ENCODE measurements around the gene PTEN. TPM values are rescaled to one million over a fixed set of nuclear protein-coding genes. Genes with fewer than 3 reads are reported as not detected.

PTEN gene
- total RNA-seq, 1 experiment from 2014 or later, result 58.7 TPM

DNA sequence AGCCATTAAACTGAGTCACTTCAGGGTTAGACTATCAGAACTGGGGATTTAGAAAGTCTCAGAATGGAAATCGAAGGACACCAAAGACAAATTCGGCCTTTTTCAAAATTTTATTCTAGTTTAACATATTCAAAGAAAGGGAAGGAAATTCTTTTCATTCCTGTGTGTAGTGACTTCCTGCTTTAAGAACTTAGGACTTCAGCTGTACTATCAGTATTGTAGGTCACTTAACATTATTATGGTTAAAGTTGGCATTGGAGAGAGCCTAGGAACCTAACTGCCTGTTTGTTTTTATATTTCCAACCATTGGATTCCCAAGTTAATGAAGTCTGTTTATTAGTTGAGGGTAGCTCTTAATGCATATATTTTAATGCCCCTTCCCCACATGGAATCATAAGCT is 63.7 kb downstream of the PTEN start:
- TF ChIP-seq YY1 (IDR thresholded peaks at IDR 0.05; ENCODE audit: extremely low read depth, insufficient replicate concordance, low read depth, low read length) (no peak), TCF7L2 (IDR thresholded peaks at IDR 0.05; ENCODE audit: borderline replicate concordance, extremely low read depth, insufficient read depth, insufficient read length) (no peak), CBX3 (IDR thresholded peaks at IDR 0.05; ENCODE audit: low read depth) (no peak), FOSL1 (IDR thresholded peaks at IDR 0.05; ENCODE audit: low read depth) (no peak), EZH2phosphoT487 (IDR thresholded peaks at IDR 0.05; ENCODE audit: borderline replicate concordance) (no peak), POLR2AphosphoS5 (IDR thresholded peaks at IDR 0.05; ENCODE audit: low read depth, low read length) (no peak), ZFX (IDR thresholded peaks at IDR 0.05) (no peak), ZNF274 (IDR thresholded peaks at IDR 0.05; ENCODE audit: low read depth, low read length) (no peak), ELF1 (IDR thresholded peaks at IDR 0.05; ENCODE audit: borderline replicate concordance, low read depth) (no peak), POLR2A (IDR thresholded peaks at IDR 0.05; ENCODE audit: borderline replicate concordance, extremely low read depth, insufficient read depth, insufficient read length) (no peak), SIN3A (IDR thresholded peaks at IDR 0.05; ENCODE audit: low read depth) (no peak), RAD21 (IDR thresholded peaks at IDR 0.05; ENCODE audit: low read depth) (no peak)
- TF ChIP-seq, protein P1, sequence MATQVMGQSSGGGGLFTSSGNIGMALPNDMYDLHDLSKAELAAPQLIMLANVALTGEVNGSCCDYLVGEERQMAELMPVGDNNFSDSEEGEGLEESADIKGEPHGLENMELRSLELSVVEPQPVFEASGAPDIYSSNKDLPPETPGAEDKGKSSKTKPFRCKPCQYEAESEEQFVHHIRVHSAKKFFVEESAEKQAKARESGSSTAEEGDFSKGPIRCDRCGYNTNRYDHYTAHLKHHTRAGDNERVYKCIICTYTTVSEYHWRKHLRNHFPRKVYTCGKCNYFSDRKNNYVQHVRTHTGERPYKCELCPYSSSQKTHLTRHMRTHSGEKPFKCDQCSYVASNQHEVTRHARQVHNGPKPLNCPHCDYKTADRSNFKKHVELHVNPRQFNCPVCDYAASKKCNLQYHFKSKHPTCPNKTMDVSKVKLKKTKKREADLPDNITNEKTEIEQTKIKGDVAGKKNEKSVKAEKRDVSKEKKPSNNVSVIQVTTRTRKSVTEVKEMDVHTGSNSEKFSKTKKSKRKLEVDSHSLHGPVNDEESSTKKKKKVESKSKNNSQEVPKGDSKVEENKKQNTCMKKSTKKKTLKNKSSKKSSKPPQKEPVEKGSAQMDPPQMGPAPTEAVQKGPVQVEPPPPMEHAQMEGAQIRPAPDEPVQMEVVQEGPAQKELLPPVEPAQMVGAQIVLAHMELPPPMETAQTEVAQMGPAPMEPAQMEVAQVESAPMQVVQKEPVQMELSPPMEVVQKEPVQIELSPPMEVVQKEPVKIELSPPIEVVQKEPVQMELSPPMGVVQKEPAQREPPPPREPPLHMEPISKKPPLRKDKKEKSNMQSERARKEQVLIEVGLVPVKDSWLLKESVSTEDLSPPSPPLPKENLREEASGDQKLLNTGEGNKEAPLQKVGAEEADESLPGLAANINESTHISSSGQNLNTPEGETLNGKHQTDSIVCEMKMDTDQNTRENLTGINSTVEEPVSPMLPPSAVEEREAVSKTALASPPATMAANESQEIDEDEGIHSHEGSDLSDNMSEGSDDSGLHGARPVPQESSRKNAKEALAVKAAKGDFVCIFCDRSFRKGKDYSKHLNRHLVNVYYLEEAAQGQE (IDR thresholded peaks at IDR 0.05; ENCODE audit: low read depth), result no peak
- TF ChIP-seq, protein P2, sequence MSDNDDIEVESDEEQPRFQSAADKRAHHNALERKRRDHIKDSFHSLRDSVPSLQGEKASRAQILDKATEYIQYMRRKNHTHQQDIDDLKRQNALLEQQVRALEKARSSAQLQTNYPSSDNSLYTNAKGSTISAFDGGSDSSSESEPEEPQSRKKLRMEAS (IDR thresholded peaks at IDR 0.05), result no peak
- TF ChIP-seq, protein P3, sequence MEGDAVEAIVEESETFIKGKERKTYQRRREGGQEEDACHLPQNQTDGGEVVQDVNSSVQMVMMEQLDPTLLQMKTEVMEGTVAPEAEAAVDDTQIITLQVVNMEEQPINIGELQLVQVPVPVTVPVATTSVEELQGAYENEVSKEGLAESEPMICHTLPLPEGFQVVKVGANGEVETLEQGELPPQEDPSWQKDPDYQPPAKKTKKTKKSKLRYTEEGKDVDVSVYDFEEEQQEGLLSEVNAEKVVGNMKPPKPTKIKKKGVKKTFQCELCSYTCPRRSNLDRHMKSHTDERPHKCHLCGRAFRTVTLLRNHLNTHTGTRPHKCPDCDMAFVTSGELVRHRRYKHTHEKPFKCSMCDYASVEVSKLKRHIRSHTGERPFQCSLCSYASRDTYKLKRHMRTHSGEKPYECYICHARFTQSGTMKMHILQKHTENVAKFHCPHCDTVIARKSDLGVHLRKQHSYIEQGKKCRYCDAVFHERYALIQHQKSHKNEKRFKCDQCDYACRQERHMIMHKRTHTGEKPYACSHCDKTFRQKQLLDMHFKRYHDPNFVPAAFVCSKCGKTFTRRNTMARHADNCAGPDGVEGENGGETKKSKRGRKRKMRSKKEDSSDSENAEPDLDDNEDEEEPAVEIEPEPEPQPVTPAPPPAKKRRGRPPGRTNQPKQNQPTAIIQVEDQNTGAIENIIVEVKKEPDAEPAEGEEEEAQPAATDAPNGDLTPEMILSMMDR (IDR thresholded peaks at IDR 0.05 in 2 of 3, conservative IDR thresholded peaks at IDR 0.05 in 1 of 3; ENCODE audit: borderline replicate concordance in 1 of 3, insufficient read depth in 1 of 3, low read depth in 2 of 3, low read length in 2 of 3), result no peak
- TF ChIP-seq, protein P4, sequence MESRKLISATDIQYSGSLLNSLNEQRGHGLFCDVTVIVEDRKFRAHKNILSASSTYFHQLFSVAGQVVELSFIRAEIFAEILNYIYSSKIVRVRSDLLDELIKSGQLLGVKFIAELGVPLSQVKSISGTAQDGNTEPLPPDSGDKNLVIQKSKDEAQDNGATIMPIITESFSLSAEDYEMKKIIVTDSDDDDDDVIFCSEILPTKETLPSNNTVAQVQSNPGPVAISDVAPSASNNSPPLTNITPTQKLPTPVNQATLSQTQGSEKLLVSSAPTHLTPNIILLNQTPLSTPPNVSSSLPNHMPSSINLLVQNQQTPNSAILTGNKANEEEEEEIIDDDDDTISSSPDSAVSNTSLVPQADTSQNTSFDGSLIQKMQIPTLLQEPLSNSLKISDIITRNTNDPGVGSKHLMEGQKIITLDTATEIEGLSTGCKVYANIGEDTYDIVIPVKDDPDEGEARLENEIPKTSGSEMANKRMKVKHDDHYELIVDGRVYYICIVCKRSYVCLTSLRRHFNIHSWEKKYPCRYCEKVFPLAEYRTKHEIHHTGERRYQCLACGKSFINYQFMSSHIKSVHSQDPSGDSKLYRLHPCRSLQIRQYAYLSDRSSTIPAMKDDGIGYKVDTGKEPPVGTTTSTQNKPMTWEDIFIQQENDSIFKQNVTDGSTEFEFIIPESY (IDR thresholded peaks at IDR 0.05; ENCODE audit: extremely low read depth, insufficient replicate concordance, low read length), result no peak
- TF ChIP-seq, protein P5, sequence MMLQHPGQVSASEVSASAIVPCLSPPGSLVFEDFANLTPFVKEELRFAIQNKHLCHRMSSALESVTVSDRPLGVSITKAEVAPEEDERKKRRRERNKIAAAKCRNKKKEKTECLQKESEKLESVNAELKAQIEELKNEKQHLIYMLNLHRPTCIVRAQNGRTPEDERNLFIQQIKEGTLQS (IDR thresholded peaks at IDR 0.05), result no peak
- Histone ChIP-seq H3K36me3 (ENCODE audit: control insufficient read depth in 1 of 2, insufficient read depth in 2 of 2, low read length in 2 of 2) (peaks cover 0 to 5% of the 10 kb centered on the region in 2 experiments; a peak in 1 of 4 replicates), H3K9me3 (ENCODE audit: control insufficient read depth in 1 of 2, insufficient read depth in 1 of 2, low read depth in 1 of 2, low read length in 2 of 2) (no peaks in the 10 kb centered on the region), H3K27me3 (ENCODE audit: insufficient read depth, low read length) (no peaks in the 10 kb centered on the region), H3K4me1 (ENCODE audit: control insufficient read depth in 1 of 2, insufficient read depth in 2 of 2, low read length in 2 of 2) (peaks cover 0 to 16% of the 10 kb centered on the region in 2 experiments; a peak in 2 of 4 replicates), H4K20me1 (ENCODE audit: insufficient read depth) (no peaks in the 10 kb centered on the region), H3K4me2 (ENCODE audit: low read length) (no peak overlapping the region), H3K9ac (ENCODE audit: low read length) (no peak overlapping the region), H3K4me3 (replicated peaks in 1 of 2; ENCODE audit: low read depth in 1 of 2, low read length in 2 of 2) (no peak overlapping the region), H2AFZ (ENCODE audit: low read depth, low read length, poor library complexity, severe bottlenecking) (no peak overlapping the region), H3K27ac (ENCODE audit: low read depth, low read length) (no peak overlapping the region), H3K9me2 (ENCODE audit: insufficient read depth) (no peaks in the 10 kb centered on the region), H3K79me2 (ENCODE audit: insufficient read depth, low read length) (peaks cover 70% of the 10 kb centered on the region)
- DNase-seq (ENCODE audit: low read depth, low spot score) (no peak), ATAC-seq (no peak)
- BruUV-seq (replicated peaks), result no TSS peak
- ChIA-PET CTCF (no interaction called here), RAD21 (ENCODE audit: low non-redundant PET in 1 of 2, low total read pairs in 2 of 2, uncharacterized antibody in 2 of 2, unreplicated experiment in 2 of 2) (no interaction called here), POLR2A (no interaction called here)
- intact Hi-C loops (cut with micrococcal nuclease), result no loop called here
